Endometrial microvascular endothelial cells (primary cell): Measurements from ENCODE around the gene AADAC. TPM values are rescaled to one million over a fixed set of nuclear protein-coding genes. Genes with fewer than 3 reads are reported as not detected.
"Not testable (repeated sequence)": the region's sequence is repeated elsewhere in the genome, so short reads cannot be mapped to it uniquely, and the experiment has no call there.

Source experiments
- in situ Hi-C: cut with HindIII; loops from 2 replicates; pipeline ENCODE4 v1.10.0; 2017; ENCODE audit warnings: low sequenced_read_pairs, low pct_unique_long_range_greater_than_20kb; ENCODE audit errors: inconsistent ontology term
- total RNA-seq: library from RNA; depleted of rRNA; stranded (reverse); fragments of >200 nt; gene quantifications from one replicate; pipeline ENCODE4 v1.2.3, GENCODE V29; 2015; ENCODE audit errors: inconsistent ontology term

The AADAC gene, protein sequence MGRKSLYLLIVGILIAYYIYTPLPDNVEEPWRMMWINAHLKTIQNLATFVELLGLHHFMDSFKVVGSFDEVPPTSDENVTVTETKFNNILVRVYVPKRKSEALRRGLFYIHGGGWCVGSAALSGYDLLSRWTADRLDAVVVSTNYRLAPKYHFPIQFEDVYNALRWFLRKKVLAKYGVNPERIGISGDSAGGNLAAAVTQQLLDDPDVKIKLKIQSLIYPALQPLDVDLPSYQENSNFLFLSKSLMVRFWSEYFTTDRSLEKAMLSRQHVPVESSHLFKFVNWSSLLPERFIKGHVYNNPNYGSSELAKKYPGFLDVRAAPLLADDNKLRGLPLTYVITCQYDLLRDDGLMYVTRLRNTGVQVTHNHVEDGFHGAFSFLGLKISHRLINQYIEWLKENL
- 0.28 TPM for total RNA-seq

DNA sequence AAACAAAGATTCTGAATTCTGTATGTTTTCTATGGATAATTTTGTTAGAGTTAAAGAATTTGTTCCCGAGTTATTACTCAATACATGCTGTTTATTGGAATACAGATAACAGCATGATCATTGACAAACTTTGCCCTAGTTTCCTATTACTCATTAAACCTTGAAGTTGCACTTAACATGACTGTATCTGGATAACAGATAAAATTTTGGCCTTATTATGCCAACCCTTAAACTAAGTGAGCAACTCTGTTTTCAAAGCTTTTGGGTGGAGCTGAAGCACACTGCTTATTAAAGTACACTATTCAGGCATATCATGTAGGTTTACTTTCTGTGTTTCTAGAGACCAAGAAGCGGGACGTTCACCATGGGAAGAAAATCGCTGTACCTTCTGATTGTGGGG lies at the start of gene AADAC:
AADAC (plus strand) TSS at position 318 of the 400 bp plus-strand sequence; CDS start at position 365, 47 bp downstream.
- in situ Hi-C loops, result no loop called here

DNA sequence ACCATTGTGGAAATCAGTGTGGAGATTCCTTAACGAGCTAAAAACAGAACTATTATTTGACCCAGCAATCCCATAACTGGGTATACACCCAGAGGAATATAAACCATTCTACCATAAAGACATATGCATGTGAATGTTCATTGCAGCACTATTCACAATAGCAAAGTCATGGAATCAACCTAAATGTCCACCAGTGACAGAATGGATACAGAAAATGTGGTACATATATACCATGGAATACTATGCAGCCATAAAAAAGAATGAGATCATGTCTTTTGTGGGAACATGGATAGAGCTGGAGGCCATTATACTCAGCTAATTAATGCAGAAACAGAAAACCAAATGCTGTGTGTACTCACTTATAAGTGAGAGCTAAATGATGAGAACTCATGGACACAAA lies 49.2 kb upstream of the AADAC start:
- in situ Hi-C loops, result not testable (repeated sequence)

DNA sequence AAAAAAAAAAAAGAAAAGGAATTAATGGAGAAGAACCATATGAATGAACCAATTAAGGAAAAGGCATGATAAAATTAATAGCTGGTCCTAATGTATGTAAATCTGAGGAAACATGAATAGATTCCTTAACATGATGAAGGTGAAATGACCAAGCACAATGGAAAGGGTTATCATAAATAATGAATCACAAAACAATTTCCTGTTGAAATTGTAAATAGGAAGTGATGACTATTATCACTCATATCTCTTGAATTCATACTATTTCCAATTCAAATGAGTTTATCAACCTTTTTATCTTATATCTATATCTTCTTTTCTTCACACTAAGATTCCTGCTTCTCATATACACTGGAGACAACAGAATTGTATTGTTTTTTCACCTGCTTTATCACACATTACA lies 48.2 kb upstream of the AADAC start:
- in situ Hi-C loops, result no loop called here

DNA sequence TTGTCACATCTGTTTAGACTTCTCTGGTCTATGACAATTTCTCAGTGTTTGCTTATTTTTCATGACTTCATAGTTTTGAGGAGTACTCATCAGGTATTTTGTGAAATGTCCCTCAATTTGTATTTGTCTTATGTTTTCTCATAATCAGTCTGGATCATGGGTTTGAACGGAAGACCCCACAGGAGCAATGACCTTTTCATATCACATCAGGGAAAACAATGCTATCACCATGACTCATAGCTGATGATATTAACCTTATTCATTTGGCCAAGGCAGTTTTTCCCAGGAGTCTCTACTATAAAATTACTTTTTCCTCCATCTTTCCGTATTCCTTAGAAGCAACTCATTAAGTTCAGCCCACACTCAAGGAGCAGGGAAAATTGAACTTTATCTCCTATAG lies 47.5 kb upstream of the AADAC start:
- in situ Hi-C loops, result no loop called here

DNA sequence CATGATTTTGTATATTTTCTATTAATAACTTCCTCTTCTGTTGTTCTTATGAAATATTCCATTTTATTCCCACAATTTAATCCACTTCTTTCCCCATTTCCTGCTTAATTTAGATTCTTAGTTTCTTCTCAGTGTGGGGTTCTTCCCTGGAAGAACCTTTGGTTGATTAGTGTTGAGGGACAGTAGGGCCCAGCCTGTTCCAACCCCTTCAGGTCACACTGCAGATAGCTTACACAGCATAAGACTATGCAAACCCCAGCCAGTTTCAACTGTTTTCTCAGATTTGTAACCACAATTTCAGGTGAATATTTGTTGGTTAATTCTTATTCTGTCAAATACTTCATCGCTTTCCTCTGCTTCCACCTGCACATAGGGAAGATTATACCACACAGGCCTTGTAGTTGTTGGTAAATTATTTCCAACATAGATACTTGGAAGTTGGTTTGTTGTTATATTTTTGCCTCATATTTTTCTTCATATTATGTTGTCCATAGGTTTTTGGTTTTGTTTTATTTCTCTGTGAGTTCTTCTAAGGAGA lies 45.5 kb upstream of the AADAC start:
- in situ Hi-C loops, result no loop called here

DNA sequence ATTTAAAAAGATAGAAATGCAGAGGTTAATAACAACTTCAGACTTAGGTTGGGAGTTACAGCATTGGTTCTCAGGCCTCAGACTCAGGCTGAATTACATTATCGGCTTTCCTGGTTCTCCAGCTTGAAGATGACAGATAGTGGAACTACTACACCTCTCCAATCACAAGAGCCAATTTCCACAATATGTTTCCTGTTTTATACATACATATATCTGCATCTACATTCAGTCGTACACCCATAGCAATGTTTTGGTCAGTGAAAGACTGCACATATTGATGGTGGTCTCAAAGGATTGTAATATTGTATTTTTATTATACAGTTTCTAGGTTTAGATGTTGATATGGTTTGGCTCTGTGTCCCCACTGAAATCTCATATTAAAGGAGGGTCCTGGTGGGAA lies 44.7 kb upstream of the AADAC start:
- in situ Hi-C loops, result no loop called here

DNA sequence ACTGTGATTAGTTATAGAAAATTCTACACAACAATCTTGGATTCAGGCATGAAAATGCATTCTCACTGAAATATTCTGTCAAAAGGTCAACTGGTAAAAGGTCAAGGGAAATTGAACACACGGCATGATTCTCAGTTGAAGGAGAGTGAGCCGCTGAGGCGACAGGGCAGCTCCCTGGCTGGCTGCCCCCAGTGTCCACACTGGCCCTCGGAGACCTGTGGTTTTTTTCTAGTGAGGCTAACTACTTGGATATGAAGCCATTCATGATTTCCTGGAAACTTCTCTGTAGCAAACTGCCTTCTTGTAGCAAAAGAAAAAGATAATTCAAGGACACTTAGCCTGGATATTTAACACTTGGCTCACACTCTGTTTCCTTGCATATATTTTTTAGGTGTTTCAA lies 43.0 kb upstream of the AADAC start:
- in situ Hi-C loops, result no loop called here

DNA sequence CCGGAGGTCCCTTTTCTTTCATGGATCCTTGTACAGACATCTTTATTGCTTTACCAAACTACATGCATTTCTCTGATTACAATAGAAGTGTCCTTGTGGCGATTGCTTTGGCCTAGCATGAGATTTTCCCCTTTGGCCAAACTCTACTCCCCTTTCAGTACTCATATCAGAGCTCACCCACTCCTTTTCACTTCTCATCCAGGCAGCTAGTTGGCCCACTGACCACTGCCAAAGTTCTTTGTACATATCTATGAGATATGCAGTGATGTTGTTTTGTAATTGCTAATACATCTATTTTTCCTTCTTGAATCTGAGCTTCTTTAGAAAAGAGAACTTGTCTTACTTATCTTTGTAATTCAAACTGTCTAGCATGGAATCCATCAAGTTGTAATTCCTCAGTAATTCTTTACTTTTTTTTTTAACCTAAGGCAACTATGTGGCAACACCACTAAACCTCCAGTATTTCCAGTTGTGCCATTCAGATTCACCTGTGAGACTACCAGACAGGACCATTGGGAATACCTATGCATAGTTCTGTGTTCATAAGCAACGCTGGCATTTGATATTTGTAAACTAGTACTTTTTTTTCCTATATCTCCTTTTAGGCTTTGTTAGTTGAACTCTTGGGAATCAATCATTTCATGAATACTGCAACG lies 41.0 kb upstream of the AADAC start:
- in situ Hi-C loops, result no loop called here

DNA sequence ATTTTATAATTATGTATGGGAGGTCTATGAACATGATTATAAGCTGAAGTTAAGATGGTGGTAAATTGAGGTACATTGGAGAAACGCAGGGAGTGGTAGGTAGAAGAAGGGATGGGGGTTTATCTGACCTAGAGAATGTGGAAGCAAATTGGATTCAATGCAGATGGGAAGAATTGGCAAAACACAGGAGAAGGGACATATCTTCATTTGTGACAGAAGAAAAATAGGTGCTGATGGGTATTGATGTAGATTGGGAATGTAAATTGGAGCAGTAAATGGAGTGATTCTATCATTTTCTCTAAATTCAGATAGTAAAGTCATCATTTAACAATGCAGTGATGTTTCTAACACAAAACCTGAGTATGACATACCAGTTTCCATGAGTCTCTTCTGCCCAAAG lies 39.7 kb upstream of the AADAC start:
- in situ Hi-C loops, result no loop called here

DNA sequence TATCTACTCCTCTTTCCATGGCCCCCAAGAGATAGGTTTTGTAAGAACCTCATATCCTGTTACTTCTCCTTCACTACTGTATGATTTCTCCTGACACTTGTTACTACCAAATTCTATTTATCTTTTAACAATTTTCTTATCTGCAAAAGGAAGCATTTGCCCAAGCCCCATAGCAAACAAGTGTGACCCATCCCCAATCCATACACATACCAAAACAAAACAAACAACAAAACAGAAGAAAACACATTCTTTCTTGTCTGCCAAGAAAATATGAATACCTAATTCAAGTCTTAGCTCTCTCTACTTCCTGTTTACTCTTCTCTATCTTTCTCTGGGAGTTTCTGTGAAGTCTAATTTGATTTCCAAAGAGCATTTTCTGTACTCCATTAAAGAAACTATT lies 39.0 kb upstream of the AADAC start:
- in situ Hi-C loops, result no loop called here

DNA sequence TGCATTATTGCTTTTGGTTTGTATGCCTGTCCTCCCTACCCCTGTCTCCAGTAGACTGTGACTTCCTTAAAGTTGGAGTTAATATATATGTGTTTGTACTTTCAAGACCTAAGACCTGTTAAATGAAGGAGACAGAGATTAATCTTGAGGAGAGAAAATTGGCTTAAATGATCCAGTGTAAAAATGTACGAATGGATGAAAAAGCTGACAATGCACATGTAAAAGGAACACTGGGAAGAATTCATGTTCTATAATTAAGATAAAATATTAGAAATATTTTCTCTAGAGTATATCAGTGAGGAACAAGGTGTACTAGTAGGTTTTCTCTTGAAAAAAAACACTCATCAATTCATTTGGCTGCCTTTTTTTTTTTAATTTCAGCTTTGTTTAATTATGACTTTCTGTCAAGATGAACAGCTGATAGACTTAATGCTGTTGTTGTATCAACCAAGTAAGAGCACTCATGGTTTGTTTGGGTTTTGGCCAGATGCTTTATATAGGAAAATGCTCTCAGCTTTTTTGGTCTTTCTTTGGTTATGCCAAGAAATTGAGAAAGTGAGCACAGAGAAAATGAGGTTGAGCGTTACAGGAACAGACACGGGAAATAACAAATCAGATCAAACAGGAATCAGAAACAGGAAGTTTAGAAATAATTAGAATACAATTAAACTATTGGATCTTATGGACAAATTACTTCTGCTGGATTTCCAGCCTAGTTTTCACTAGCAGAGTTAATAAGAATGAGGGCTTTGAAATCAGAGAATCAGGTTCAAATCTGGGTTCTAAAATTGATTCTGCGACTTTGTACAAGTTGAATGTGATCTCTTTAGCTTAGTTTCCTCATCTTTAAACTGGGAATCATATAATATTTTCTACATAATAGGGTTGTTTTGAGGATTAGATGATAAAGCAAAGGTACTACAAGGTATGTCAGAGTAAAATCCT lies 38.3 kb upstream of the AADAC start:
- in situ Hi-C loops, result no loop called here

DNA sequence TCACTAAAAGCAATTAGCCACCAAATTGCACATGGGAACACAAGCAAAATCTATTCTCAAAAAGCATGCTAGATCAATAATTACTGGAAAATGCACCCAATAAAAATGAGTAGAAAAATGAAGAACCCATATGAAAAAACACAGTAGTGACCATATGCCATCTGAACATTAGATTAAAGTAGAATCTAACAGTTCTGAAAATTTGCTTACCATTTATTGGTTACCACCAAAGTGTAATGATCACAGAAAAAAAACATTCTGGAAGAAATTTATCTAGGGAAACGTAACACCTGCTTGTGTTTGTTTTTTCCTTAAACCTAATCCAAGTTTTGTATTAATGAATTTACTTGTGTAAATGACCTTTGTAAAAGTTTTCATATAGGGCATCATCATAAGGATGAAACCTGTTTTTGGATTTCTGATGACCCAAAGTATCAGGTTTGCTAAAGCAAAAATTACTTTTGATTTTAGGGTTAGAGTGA lies 37.6 kb upstream of the AADAC start:
- in situ Hi-C loops, result no loop called here

DNA sequence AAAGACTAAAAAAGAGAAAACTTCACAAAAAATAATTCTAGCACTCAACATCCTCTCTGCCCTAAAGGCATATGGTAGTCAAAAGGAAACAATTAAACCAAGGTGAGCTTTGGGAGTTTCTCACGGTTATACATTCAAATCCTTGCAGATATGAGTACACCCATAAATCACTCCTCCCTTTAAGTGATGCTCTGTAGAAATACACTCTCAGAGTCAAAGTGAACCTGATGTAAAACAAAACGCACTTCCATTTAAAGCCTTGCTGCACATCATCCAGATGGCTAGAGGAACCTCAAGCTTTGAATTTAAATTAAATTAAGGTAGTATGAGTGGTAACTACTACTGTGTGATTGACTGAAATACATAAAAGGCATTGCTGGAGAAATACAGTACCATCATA lies 36.0 kb upstream of the AADAC start:
- in situ Hi-C loops, result no loop called here

DNA sequence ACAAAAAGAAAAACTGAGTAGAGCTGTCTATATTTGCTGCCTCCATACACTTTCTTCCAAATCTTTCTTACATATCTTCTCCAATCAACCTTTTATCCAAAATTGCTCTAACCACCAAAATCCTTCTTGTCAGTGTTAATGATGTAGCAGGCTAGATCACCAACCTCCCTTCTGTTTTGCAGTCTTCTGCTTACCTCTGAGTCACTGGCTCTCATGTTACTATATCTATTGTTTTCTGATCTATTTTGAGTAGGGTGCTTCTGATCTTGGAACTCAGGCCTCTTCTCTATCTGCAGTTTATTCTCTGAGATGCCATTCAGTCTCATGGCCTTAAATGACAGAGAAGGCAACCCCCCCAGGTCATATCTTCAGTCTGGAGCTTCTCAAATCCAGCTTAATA lies 26.3 kb upstream of the AADAC start:
- in situ Hi-C loops, result no loop called here

DNA sequence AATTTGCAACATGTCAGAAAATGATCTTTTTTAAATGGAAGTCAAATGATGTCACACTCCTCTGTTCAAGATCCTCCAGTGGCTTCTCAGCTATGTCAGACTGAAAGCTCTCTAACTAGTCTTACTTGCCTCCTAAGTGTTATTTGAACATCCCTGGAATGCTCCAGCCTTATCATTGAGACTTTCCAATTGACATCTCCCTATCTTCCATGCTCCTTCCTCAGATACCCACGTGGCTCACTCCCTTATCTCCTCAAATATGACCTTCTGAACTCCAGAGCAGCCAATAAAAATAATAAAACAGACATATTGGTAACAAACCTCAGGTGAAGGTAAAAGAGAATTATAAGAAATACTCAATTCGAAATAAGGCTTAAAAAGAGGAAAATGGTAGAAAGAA lies 25.5 kb upstream of the AADAC start:
- in situ Hi-C loops, result no loop called here

DNA sequence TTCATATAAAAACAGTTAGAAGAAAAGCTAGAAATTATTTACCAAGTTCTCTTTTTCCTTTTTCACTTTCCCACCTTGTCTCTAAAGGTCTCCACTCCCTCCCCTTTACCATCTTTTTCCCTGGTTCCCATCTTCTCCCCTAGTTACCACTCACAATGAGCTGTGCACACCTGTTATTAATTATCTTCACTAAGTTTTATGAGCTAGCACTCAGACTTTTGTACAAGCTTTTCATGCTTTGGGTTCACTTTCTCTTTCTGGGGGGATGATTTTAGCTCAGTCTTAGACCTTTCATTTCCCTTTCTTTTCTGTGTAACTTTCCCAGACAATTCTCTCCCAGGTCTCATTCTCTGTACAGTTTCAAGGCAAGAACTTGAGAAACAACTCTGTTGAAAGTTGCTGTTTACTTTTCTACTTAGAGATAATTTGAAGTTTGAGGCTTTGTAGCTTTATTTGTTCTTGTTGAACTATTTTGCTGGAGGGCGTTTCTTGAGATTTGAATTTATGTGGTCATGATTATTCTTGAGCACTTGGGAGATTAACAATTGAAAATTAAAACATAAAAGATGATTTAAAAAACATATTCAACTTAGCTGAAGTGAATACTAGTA lies 24.0 kb upstream of the AADAC start:
- in situ Hi-C loops, result no loop called here

DNA sequence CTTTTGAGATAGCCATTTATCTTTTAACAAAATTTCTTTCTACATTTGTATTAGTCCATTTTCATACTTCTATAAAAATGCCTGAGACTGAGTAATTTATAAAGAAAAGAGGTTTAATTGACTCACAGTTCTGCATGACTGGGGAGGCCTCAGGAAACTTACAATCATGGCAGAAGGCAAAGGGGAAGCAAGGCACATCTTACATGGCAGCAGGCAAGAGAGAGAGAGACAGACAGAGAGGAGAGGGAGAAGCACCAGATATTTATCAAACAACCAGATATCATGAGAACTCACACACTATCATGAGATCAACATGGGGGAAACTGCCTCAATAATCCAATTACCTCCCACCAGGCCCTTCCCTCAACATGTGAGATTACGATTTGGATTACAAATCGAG lies 23.2 kb upstream of the AADAC start:
- in situ Hi-C loops, result not testable (repeated sequence)

DNA sequence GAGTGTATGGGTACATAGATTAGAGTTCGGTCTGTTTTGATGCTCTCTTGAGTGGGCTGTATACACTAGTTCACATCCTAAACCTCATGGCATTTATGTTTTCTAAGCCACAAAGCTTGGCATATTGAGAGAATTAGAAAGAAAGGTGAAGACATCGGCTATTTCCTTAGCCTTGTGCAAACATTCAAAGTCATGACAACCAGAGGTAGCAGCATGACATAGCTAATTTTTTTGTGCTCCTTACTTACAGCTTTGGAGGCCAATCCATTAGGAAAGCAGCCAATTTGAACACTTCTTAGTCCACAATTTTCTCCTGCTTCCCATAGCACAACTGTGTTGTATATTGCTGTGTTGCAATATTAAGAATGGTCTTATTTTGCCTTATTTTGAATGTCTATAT lies 21.5 kb upstream of the AADAC start:
- in situ Hi-C loops, result no loop called here

DNA sequence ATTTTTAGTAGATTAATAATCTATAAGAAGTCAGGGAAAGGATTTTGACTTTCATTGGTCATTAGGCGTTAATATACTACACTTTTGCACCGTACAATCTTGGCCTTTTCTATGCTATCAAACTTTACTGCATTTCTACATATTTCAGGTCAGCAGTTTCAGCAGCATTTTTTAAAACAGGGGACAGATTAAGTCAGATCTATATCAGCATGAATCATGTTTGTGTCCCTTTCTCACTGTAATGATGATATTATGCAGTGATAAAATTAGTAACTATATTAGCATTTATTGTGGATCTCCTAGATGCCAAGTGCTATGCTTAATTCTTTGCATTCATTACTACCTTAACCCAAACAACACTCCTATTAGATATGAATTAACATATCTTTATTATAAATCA lies 20.3 kb upstream of the AADAC start:
- in situ Hi-C loops, result no loop called here
